ENCODE measurements around the gene STK32C. TPM values are rescaled to one million over a fixed set of nuclear protein-coding genes. Genes with fewer than 3 reads are reported as not detected.
"Not testable (repeated sequence)": the region's sequence is repeated elsewhere in the genome, so short reads cannot be mapped to it uniquely, and the experiment has no call there.

Gene STK32C
- total and polyA plus RNA-seq, 2 of the 4 experiments (the other 2 are of a cell fraction), result 5.0 to 8.3 TPM

- Histone ChIP-seq H3K79me1 (ENCODE audit: low read depth in 1 of 2, low read length in 2 of 2) (no peaks in the 10 kb centered on the region), H4K8ac (ENCODE audit: low read depth in 2 of 2, low read length in 2 of 2) (no peak overlapping the region), H3K14ac (replicated peaks; ENCODE audit: low read depth, low read length) (no peak overlapping the region), H3K27me3 (ENCODE audit: control insufficient read depth, insufficient read depth, low read length) (no peaks in the 10 kb centered on the region), H3K23ac (ENCODE audit: low read depth, low read length) (no peak overlapping the region), H2BK15ac (ENCODE audit: low read depth, low read length) (no peak overlapping the region), H4K20me1 (ENCODE audit: insufficient read depth, low read length) (no peaks in the 10 kb centered on the region), H3K4me2 (ENCODE audit: low read depth, low read length) (no peak overlapping the region), H2AK9ac (replicated peaks; ENCODE audit: low read depth, low read length, poor library complexity) (peak overlapping the region; percentile 67), H3K9me1 (ENCODE audit: insufficient read depth, low read length) (no peaks in the 10 kb centered on the region), H2BK20ac (ENCODE audit: low read depth, low read length) (no peak overlapping the region), H3K4me1 (ENCODE audit: control insufficient read depth, insufficient read depth, low read length) (no peaks in the 10 kb centered on the region), H3K27ac (ENCODE audit: insufficient read depth, low read length) (no peak overlapping the region), H2AK5ac (ENCODE audit: low read depth, low read length) (no peak overlapping the region), H3K36me3 (ENCODE audit: control insufficient read depth, insufficient read depth, low read length) (no peaks in the 10 kb centered on the region), H3K56ac (ENCODE audit: extremely low read depth, insufficient read depth, low read length) (no peak overlapping the region), H2BK5ac (ENCODE audit: low read depth, low read length, poor library complexity, severe bottlenecking) (no peak overlapping the region), H2BK120ac (ENCODE audit: low read depth, low read length) (no peak overlapping the region), H3K18ac (ENCODE audit: low read depth, low read length) (no peak overlapping the region), H2AFZ (replicated peaks; ENCODE audit: low read length, poor library complexity) (no peak overlapping the region), H3K9me3 (ENCODE audit: control insufficient read depth, insufficient read depth, low read length) (no peaks in the 10 kb centered on the region), H4K91ac (ENCODE audit: insufficient read depth, low read depth, low read length) (no peak overlapping the region), H3K9ac (ENCODE audit: low read depth, low read length) (no peak overlapping the region), H4K5ac (ENCODE audit: low read depth, low read length) (no peak overlapping the region), H3K4ac (ENCODE audit: low read depth, low read length) (no peak overlapping the region), H3K4me3 (ENCODE audit: insufficient read depth, low read depth, low read length) (no peak overlapping the region)
- DNase-seq, result no peak
- ChIA-PET POLR2A (ENCODE audit: unreplicated experiment) (no interaction called here), CTCF (no interaction called here)
- dilution Hi-C loops (cut with HindIII; ENCODE audit: low sequenced_read_pairs, unreplicated experiment), result no loop called here
- TF ChIP-seq BHLHE40 (IDR thresholded peaks at IDR 0.05; ENCODE audit: low read depth, low read length), result no peak
- no TSS peak for BruUV-seq (replicated peaks)
- 71% methylated on average over 9 of the region's 21 CpGs; no CpG with 5 or more reads in 1 of the 2 experiments for WGBS, 2 experiments (ENCODE audit: extremely low coverage in 2 of 2, insufficient read length in 1 of 2)
- in situ Hi-C loops (cut with MboI; ENCODE audit: low sequenced_read_pairs), result loop anchor here (5.0 to 10.0 kb wide), 3 partner anchors 125 to 412 kb away; no protein-coding TSS in a partner anchor
- intact Hi-C loops (cut with micrococcal nuclease), result loop anchor here (1.0 kb wide), 3 partner anchors 130 to 415 kb away; no protein-coding TSS in a partner anchor
- no peak for ATAC-seq (ENCODE audit: low read depth)
Observed at GRCh38 chr10:132222726-132223125, 85.0 kb downstream of the STK32C start.

GRCh38 chr10:132220996-132221395, 86.8 kb downstream of the STK32C start:
- H3K56ac ChIP-seq (ENCODE audit: extremely low read depth, insufficient read depth, low read length); dilution Hi-C loops (cut with HindIII; ENCODE audit: low sequenced_read_pairs, unreplicated experiment); BruUV-seq (replicated peaks); H3K4me2 ChIP-seq (ENCODE audit: low read depth, low read length); H3K18ac ChIP-seq (ENCODE audit: low read depth, low read length); H4K91ac ChIP-seq (ENCODE audit: insufficient read depth, low read depth, low read length); ATAC-seq (ENCODE audit: low read depth); H2BK5ac ChIP-seq (ENCODE audit: low read depth, low read length, poor library complexity, severe bottlenecking); H3K79me1 ChIP-seq (ENCODE audit: low read depth in 1 of 2, low read length in 2 of 2); POLR2A ChIA-PET (ENCODE audit: unreplicated experiment); H3K9me1 ChIP-seq (ENCODE audit: insufficient read depth, low read length); H3K14ac ChIP-seq (replicated peaks; ENCODE audit: low read depth, low read length); H3K4ac ChIP-seq (ENCODE audit: low read depth, low read length); H3K23ac ChIP-seq (ENCODE audit: low read depth, low read length); H2AK9ac ChIP-seq (replicated peaks; ENCODE audit: low read depth, low read length, poor library complexity); H3K9ac ChIP-seq (ENCODE audit: low read depth, low read length); H3K4me3 ChIP-seq (ENCODE audit: insufficient read depth, low read depth, low read length); CTCF ChIA-PET; intact Hi-C loops (cut with micrococcal nuclease); H2BK120ac ChIP-seq (ENCODE audit: low read depth, low read length); H4K20me1 ChIP-seq (ENCODE audit: insufficient read depth, low read length); H4K5ac ChIP-seq (ENCODE audit: low read depth, low read length); H3K27ac ChIP-seq (ENCODE audit: insufficient read depth, low read length); H2AFZ ChIP-seq (replicated peaks; ENCODE audit: low read length, poor library complexity); DNase-seq; H3K36me3 ChIP-seq (ENCODE audit: control insufficient read depth, insufficient read depth, low read length); H3K27me3 ChIP-seq (ENCODE audit: control insufficient read depth, insufficient read depth, low read length); H2BK15ac ChIP-seq (ENCODE audit: low read depth, low read length); H2AK5ac ChIP-seq (ENCODE audit: low read depth, low read length); H4K8ac ChIP-seq (ENCODE audit: low read depth in 2 of 2, low read length in 2 of 2); H3K9me3 ChIP-seq (ENCODE audit: control insufficient read depth, insufficient read depth, low read length); H3K4me1 ChIP-seq (ENCODE audit: control insufficient read depth, insufficient read depth, low read length); H2BK20ac ChIP-seq (ENCODE audit: low read depth, low read length): not testable (repeated sequence)
- in situ Hi-C loops (cut with MboI; ENCODE audit: low sequenced_read_pairs), result loop anchor here (5.0 to 10.0 kb wide), 3 partner anchors 126 to 414 kb away; no protein-coding TSS in a partner anchor
- 92% methylated on average over 2 of the region's 18 CpGs; no CpG with 5 or more reads in 1 of the 2 experiments for WGBS, 2 experiments (ENCODE audit: extremely low coverage in 2 of 2, insufficient read length in 1 of 2)
